Ovary (tissue), 3 donors: ENCODE measurements around the gene POLR3GL.

Experiments
- CTCF ChIP-seq, 3 donors: fragments of 450-650 bp in 2 of 3; fragments of 200-600 bp in 1 of 3; IDR thresholded peaks; one replicate each; pipeline versions ENCODE4 v1.5.1 to v1.8.0; 2016 to 2022; ENCODE audit warnings: antibody characterized with exemption in 3 of 3, mild to moderate bottlenecking in 1 of 3
- EP300 ChIP-seq: sonication (generic); formaldehyde crosslinking; IDR thresholded peaks from one replicate; pipeline ENCODE4 v1.6.1; 2017; ENCODE audit warnings: antibody characterized with exemption
- donor health status: DM: no; HTN: no; CAD: no.

- TF ChIP-seq CTCF (IDR thresholded peaks at IDR 0.05) (no peak), EP300 (no peak)
Observed at GRCh38 chr1:145916745-145917144, 47.7 kb upstream of the POLR3GL start.
